HG02885 (cell line): ENCODE results near the gene CCR7.
A peak's percentile ranks its signal among the peaks of the same experiment; 100 is the strongest.
"Not testable (repeated sequence)": the region's sequence is repeated elsewhere in the genome, so short reads cannot be mapped to it uniquely, and the experiment has no call there.

Source experiments
- ATAC-seq: cut with Tn5 transposase; IDR thresholded peaks from one replicate; pipeline ENCODE4 v1.9.1; 2021; ENCODE audit warnings: mild to moderate bottlenecking; ENCODE audit not compliant: unreplicated experiment, poor library complexity

CCR7 gene

GRCh38 chr17:40552806-40553693 is 12.2 kb downstream of the CCR7 start:
- ATAC-seq: no peak

GRCh38 chr17:40551879-40552768 is 13.1 kb downstream of the CCR7 start:
- ATAC-seq: no peak

- no peak for ATAC-seq
Observed at GRCh38 chr17:40551091-40551878, 14.0 kb downstream of the CCR7 start.

- ATAC-seq: no peak
Observed at GRCh38 chr17:40550608-40551007, 14.7 kb downstream of the CCR7 start.

- ATAC-seq: no peak
Observed at GRCh38 chr17:40548982-40549685, 16.1 kb downstream of the CCR7 start.

GRCh38 chr17:40548491-40548981 is 16.7 kb downstream of the CCR7 start:
- no peak for ATAC-seq

- ATAC-seq: no peak
Observed at GRCh38 chr17:40547785-40548478, 17.3 kb downstream of the CCR7 start.

GRCh38 chr17:40547079-40547784 is 18.0 kb downstream of the CCR7 start:
- ATAC-seq: no peak

GRCh38 chr17:40546497-40546896 is 18.8 kb downstream of the CCR7 start:
- ATAC-seq: not testable (repeated sequence)

GRCh38 chr17:40545660-40546059 is 19.6 kb downstream of the CCR7 start:
- no peak for ATAC-seq

- peak; percentile 47 for ATAC-seq
Observed at GRCh38 chr17:40542558-40543411, 22.5 kb downstream of the CCR7 start.

- no peak for ATAC-seq
Observed at GRCh38 chr17:40541873-40542557, 23.3 kb downstream of the CCR7 start.

- no peak for ATAC-seq
Observed at GRCh38 chr17:40541060-40541872, 24.0 kb downstream of the CCR7 start.

- no peak for ATAC-seq
Observed at GRCh38 chr17:40540448-40540847, 24.8 kb downstream of the CCR7 start.

- no peak for ATAC-seq
Observed at GRCh38 chr17:40539711-40540411, 25.4 kb downstream of the CCR7 start.
